HEK293 (cell line): ENCODE data around the gene TOP3A.

Experiments
- CTCF ChIA-PET: fragments of 350-600 bp; formaldehyde crosslinking; extraction: SDS; loops from one replicate; lab custom pipeline; 2021; ENCODE audit warnings: antibody characterized with exemption; lab: Yijun Ruan, JAX
- POLR2A ChIA-PET: fragments of 300-600 bp; formaldehyde crosslinking; extraction: SDS; loops from one replicate; lab custom pipeline; 2020; ENCODE audit warnings: antibody characterized with exemption, inconsistent platforms; lab: Yijun Ruan, JAX
- H3K27ac ChIP-seq: fragments of 200-500 bp; sonication (Bioruptor generic); 2 replicates; pipeline ENCODE4 v1.5.1; 2014; ENCODE audit warnings: low read depth, low read length, control low read depth, inconsistent platforms; ENCODE audit errors: extremely low read depth
- H3K36me3 ChIP-seq, 2 experiments: fragments of 200-500 bp in 1 of 2; sonication (Bioruptor generic) in 1 of 2; 1 replicate in 1 of 2; 2 replicates in 1 of 2; pipeline ENCODE4 v1.5.1; 2014 to 2017; ENCODE audit warnings: inconsistent platforms in 2 of 2, low read length in 2 of 2; ENCODE audit not compliant: control insufficient read depth in 2 of 2, insufficient read depth in 1 of 2
- H3K4me1 ChIP-seq: fragments of 200-500 bp; sonication (Bioruptor generic); 2 replicates; pipeline ENCODE4 v1.5.1; 2014; ENCODE audit warnings: mild to moderate bottlenecking, low read length, inconsistent platforms; ENCODE audit not compliant: control insufficient read depth, insufficient read depth
- H3K4me3 ChIP-seq: 2 replicates; pipeline ENCODE4 v1.5.1; 2011; ENCODE audit warnings: low read depth, mild to moderate bottlenecking, control low read depth, low read length, moderate library complexity
- H3K9me3 ChIP-seq: fragments of 200-500 bp; sonication (Bioruptor generic); 2 replicates; pipeline ENCODE4 v1.5.1; 2014; ENCODE audit warnings: low read depth, low read length, inconsistent platforms; ENCODE audit not compliant: control insufficient read depth, insufficient read depth
- AEBP2 ChIP-seq: fragments of 450-650 bp; formaldehyde crosslinking; IDR thresholded peaks from 2 replicates; pipeline ENCODE4 v1.5.1; 2016; ENCODE audit warnings: missing biosample characterization, missing genetic modification characterization, borderline replicate concordance
- KLF7 ChIP-seq: fragments of 450-650 bp; formaldehyde crosslinking; IDR thresholded peaks from 2 replicates; pipeline ENCODE4 v1.5.1; 2016; ENCODE audit warnings: missing biosample characterization, missing genetic modification characterization, borderline replicate concordance
- WT1 ChIP-seq: fragments of 450-650 bp; formaldehyde crosslinking; IDR thresholded peaks from 2 replicates; pipeline ENCODE4 v1.5.1; 2016; ENCODE audit warnings: missing biosample characterization, missing genetic modification characterization
- YY1 ChIP-seq: fragments of 450-650 bp; formaldehyde crosslinking; IDR thresholded peaks from 2 replicates; pipeline ENCODE4 v1.5.1; 2018; ENCODE audit warnings: missing biosample characterization, missing genetic modification characterization
- ZIC2 ChIP-seq: fragments of 450-650 bp; formaldehyde crosslinking; IDR thresholded peaks from 2 replicates; pipeline ENCODE4 v1.5.1; 2016; ENCODE audit warnings: missing biosample characterization, missing genetic modification characterization
- ZNF114 ChIP-seq: fragments of 450-650 bp; formaldehyde crosslinking; IDR thresholded peaks from 2 replicates; pipeline ENCODE4 v1.5.0; 2017; ENCODE audit warnings: missing biosample characterization, missing genetic modification characterization
- ZNF169 ChIP-seq: fragments of 450-650 bp; formaldehyde crosslinking; IDR thresholded peaks from 2 replicates; pipeline ENCODE4 v1.5.1; 2016; ENCODE audit warnings: missing biosample characterization, missing genetic modification characterization
- ZNF175 ChIP-seq: fragments of 450-650 bp; formaldehyde crosslinking; IDR thresholded peaks from 2 replicates; pipeline ENCODE4 v1.5.1; 2016; ENCODE audit warnings: missing biosample characterization, missing genetic modification characterization
- ZNF2 ChIP-seq: fragments of 450-650 bp; formaldehyde crosslinking; IDR thresholded peaks from 2 replicates; pipeline ENCODE4 v1.5.1; 2016; ENCODE audit warnings: missing biosample characterization, missing genetic modification characterization
- ZNF280D ChIP-seq: fragments of 450-650 bp; formaldehyde crosslinking; IDR thresholded peaks from 2 replicates; pipeline ENCODE4 v1.5.1; 2016; ENCODE audit warnings: missing biosample characterization, missing genetic modification characterization
- ZNF302 ChIP-seq: fragments of 450-650 bp; formaldehyde crosslinking; IDR thresholded peaks from 2 replicates; pipeline ENCODE4 v1.5.1; 2016; ENCODE audit warnings: missing biosample characterization, missing genetic modification characterization, low read depth
- ZNF350 ChIP-seq: fragments of 450-650 bp; formaldehyde crosslinking; IDR thresholded peaks from 2 replicates; pipeline ENCODE4 v1.5.0; 2017; ENCODE audit warnings: missing biosample characterization, mild to moderate bottlenecking, missing genetic modification characterization
- ZNF366 ChIP-seq: fragments of 450-650 bp; formaldehyde crosslinking; conservative IDR thresholded peaks from 2 replicates; pipeline ENCODE4 v1.5.1; 2016; ENCODE audit warnings: missing biosample characterization, missing genetic modification characterization
- ZNF391 ChIP-seq: fragments of 450-650 bp; formaldehyde crosslinking; IDR thresholded peaks from 2 replicates; pipeline ENCODE4 v1.5.1; 2016; ENCODE audit warnings: low read depth, missing biosample characterization, missing genetic modification characterization, borderline replicate concordance
- ZNF473 ChIP-seq: fragments of 450-650 bp; formaldehyde crosslinking; IDR thresholded peaks from 2 replicates; pipeline ENCODE4 v1.5.1; 2017; ENCODE audit warnings: missing biosample characterization, missing genetic modification characterization
- ZNF561 ChIP-seq: fragments of 450-650 bp; IDR thresholded peaks from 2 replicates; pipeline ENCODE4 v1.5.1; 2018; ENCODE audit warnings: missing biosample characterization, missing genetic modification characterization, borderline replicate concordance
- ZNF610 ChIP-seq: fragments of 450-650 bp; formaldehyde crosslinking; IDR thresholded peaks from 2 replicates; pipeline ENCODE4 v1.5.1; 2016; ENCODE audit warnings: missing biosample characterization, missing genetic modification characterization, borderline replicate concordance
- ZNF664 ChIP-seq: fragments of 450-650 bp; formaldehyde crosslinking; IDR thresholded peaks from 2 replicates; pipeline ENCODE4 v1.5.1; 2016; ENCODE audit warnings: missing biosample characterization, missing genetic modification characterization
- TF ChIP-seq, protein P1 (sequence below): fragments of 450-650 bp; formaldehyde crosslinking; conservative IDR thresholded peaks from 2 replicates; pipeline ENCODE4 v1.5.1; 2016; ENCODE audit warnings: low read depth, missing biosample characterization, missing genetic modification characterization
- TF ChIP-seq, protein P2 (sequence below): fragments of 450-650 bp; IDR thresholded peaks from 2 replicates; pipeline ENCODE4 v1.5.1; 2018; ENCODE audit warnings: missing biosample characterization, missing genetic modification characterization
- TF ChIP-seq, protein P3 (sequence below): fragments of 450-650 bp; formaldehyde crosslinking; IDR thresholded peaks from 2 replicates; pipeline ENCODE4 v1.5.1; 2017; ENCODE audit warnings: missing biosample characterization, missing genetic modification characterization
- TF ChIP-seq, protein P4 (sequence below): fragments of 450-650 bp; formaldehyde crosslinking; IDR thresholded peaks from 2 replicates; pipeline ENCODE4 v1.5.1; 2016; ENCODE audit warnings: missing biosample characterization, missing genetic modification characterization

The TOP3A gene

DNA sequence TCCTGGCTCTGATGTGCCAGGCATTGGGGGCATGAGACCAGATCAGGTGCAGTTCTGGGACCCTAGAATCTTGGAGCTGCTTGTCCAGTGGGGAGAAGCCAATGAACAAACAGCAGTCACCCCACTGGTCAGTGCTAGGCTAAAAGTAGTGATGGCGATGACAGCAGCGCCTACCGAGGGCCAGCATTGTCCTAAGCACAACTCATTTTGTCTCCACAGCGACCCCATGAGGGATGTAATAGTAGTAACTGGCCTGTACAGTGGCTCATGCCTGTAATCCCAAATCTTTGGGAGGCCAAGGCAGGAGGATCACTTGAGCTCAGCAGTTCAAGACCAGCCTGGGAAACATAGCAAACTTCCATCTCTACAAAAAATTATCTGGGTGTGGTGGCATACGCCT lies 6.5 kb upstream of the TOP3A start:
- H3K4me1 ChIP-seq, result 0 out of 2 replicates have a peak, but pooled peaks cover 4% of the 10 kb centered on the region
- POLR2A ChIA-PET, result interaction anchor here (0.8 kb wide), 1 partner anchor 9 kb away, joined by 4 read pairs; no protein-coding TSS in a partner anchor
- H3K36me3 ChIP-seq, result peaks cover 5 to 94% of the 10 kb centered on the region in 2 experiments
- no peak overlapping the region for H3K27ac ChIP-seq
- CTCF ChIA-PET, result interaction anchor here (0.7 to 1.6 kb wide), 6 partner anchors 11 to 129 kb away, joined by 3 to 8 read pairs (median 4); partner anchors contain the start of gene SHMT1
- H3K9me3 ChIP-seq, result no peaks in the 10 kb centered on the region
- TF ChIP-seq ZNF366, result no peak
- TF ChIP-seq, protein P1, sequence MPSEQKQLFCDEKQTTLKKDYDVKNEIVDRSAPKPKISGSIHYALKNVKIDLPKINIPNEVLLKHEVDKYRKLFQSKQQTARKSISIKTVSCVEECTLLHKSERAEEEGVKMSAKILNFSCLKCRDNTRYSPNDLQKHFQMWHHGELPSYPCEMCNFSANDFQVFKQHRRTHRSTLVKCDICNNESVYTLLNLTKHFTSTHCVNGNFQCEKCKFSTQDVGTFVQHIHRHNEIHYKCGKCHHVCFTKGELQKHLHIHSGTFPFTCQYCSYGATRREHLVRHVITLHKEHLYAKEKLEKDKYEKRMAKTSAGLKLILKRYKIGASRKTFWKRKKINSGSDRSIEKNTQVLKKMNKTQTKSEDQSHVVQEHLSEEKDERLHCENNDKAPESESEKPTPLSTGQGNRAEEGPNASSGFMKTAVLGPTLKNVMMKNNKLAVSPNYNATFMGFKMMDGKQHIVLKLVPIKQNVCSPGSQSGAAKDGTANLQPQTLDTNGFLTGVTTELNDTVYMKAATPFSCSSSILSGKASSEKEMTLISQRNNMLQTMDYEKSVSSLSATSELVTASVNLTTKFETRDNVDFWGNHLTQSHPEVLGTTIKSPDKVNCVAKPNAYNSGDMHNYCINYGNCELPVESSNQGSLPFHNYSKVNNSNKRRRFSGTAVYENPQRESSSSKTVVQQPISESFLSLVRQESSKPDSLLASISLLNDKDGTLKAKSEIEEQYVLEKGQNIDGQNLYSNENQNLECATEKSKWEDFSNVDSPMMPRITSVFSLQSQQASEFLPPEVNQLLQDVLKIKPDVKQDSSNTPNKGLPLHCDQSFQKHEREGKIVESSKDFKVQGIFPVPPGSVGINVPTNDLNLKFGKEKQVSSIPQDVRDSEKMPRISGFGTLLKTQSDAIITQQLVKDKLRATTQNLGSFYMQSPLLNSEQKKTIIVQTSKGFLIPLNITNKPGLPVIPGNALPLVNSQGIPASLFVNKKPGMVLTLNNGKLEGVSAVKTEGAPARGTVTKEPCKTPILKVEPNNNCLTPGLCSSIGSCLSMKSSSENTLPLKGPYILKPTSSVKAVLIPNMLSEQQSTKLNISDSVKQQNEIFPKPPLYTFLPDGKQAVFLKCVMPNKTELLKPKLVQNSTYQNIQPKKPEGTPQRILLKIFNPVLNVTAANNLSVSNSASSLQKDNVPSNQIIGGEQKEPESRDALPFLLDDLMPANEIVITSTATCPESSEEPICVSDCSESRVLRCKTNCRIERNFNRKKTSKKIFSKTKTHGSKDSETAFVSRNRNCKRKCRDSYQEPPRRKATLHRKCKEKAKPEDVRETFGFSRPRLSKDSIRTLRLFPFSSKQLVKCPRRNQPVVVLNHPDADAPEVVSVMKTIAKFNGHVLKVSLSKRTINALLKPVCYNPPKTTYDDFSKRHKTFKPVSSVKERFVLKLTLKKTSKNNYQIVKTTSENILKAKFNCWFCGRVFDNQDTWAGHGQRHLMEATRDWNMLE (tag by site-specific recombination), result no peak
- TF ChIP-seq WT1 (tag by site-specific recombination), result no peak
- no peak for TF ChIP-seq ZNF391 (tag by site-specific recombination)
- TF ChIP-seq, protein P2, sequence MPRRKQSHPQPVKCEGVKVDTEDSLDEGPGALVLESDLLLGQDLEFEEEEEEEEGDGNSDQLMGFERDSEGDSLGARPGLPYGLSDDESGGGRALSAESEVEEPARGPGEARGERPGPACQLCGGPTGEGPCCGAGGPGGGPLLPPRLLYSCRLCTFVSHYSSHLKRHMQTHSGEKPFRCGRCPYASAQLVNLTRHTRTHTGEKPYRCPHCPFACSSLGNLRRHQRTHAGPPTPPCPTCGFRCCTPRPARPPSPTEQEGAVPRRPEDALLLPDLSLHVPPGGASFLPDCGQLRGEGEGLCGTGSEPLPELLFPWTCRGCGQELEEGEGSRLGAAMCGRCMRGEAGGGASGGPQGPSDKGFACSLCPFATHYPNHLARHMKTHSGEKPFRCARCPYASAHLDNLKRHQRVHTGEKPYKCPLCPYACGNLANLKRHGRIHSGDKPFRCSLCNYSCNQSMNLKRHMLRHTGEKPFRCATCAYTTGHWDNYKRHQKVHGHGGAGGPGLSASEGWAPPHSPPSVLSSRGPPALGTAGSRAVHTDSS, result no peak
- no peak for TF ChIP-seq ZNF302 (tag by site-specific recombination)
- no peak for TF ChIP-seq ZNF664 (tag by site-specific recombination)
- TF ChIP-seq ZNF350 (tag by site-specific recombination), result no peak
- TF ChIP-seq, protein P3, sequence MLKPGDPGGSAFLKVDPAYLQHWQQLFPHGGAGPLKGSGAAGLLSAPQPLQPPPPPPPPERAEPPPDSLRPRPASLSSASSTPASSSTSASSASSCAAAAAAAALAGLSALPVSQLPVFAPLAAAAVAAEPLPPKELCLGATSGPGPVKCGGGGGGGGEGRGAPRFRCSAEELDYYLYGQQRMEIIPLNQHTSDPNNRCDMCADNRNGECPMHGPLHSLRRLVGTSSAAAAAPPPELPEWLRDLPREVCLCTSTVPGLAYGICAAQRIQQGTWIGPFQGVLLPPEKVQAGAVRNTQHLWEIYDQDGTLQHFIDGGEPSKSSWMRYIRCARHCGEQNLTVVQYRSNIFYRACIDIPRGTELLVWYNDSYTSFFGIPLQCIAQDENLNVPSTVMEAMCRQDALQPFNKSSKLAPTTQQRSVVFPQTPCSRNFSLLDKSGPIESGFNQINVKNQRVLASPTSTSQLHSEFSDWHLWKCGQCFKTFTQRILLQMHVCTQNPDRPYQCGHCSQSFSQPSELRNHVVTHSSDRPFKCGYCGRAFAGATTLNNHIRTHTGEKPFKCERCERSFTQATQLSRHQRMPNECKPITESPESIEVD (tag by site-specific recombination), result no peak
- TF ChIP-seq ZNF114 (tag by site-specific recombination), result no peak
- TF ChIP-seq ZNF610, result no peak
- no peak for TF ChIP-seq ZNF561
- TF ChIP-seq ZNF473, result no peak
- no peak for TF ChIP-seq YY1 (tag by site-specific recombination)
- TF ChIP-seq ZNF2, result no peak
- no peak overlapping the region for H3K4me3 ChIP-seq

DNA sequence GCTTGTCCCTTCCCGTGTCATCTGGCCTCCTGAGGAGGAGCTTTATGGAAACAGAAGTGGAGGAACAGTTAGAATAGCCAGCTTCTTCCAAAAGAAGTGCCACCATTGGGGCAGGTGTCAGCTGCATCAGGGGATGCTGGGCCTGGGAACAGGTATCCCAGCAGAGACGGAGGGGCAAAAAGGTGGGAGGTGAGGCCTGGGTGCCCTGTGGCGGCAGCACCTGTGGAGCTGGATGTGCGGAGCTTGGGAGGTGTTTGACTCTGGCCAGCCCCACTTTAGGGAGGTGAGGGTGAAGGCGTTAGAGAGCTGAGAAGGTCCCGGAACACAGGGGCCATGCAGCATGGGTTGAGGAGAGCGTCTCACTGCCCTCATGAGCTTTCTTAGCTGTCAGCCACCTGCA lies 5.5 kb upstream of the TOP3A start:
- CTCF ChIA-PET, result interaction anchor here (0.7 to 1.6 kb wide), 10 partner anchors 12 to 182 kb away, joined by 3 to 8 read pairs (median 3); partner anchors contain the start of gene SHMT1
- peaks cover 3 to 89% of the 10 kb centered on the region in 2 experiments for H3K36me3 ChIP-seq
- POLR2A ChIA-PET, result interaction anchor here (0.6 to 1.0 kb wide), 4 partner anchors 8 to 60 kb away, joined by 3 to 4 read pairs (median 3); partner anchors contain the start of genes MIEF2 and SHMT1
- peaks cover 9% of the 10 kb centered on the region for H3K4me1 ChIP-seq
- no peaks in the 10 kb centered on the region for H3K9me3 ChIP-seq
- H3K4me3 ChIP-seq, result no peak overlapping the region
- no peak overlapping the region for H3K27ac ChIP-seq
- TF ChIP-seq ZNF169 (tag by site-specific recombination), result no peak
- no peak for TF ChIP-seq ZNF175 (tag by site-specific recombination)
- TF ChIP-seq AEBP2 (tag by site-specific recombination), result no peak
- no peak for TF ChIP-seq ZIC2 (tag by site-specific recombination)
- TF ChIP-seq, protein P4, sequence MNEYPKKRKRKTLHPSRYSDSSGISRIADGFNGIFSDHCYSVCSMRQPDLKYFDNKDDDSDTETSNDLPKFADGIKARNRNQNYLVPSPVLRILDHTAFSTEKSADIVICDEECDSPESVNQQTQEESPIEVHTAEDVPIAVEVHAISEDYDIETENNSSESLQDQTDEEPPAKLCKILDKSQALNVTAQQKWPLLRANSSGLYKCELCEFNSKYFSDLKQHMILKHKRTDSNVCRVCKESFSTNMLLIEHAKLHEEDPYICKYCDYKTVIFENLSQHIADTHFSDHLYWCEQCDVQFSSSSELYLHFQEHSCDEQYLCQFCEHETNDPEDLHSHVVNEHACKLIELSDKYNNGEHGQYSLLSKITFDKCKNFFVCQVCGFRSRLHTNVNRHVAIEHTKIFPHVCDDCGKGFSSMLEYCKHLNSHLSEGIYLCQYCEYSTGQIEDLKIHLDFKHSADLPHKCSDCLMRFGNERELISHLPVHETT, result no peak
- no peak for TF ChIP-seq ZNF280D (tag by site-specific recombination)
- no peak for TF ChIP-seq KLF7 (tag by site-specific recombination)
